IPS-15b (cell line): ENCODE data around the gene TMEM82.

ENCODE experiments used
- H3K27me3 ChIP-seq: one replicate; pipeline ENCODE4 v1.6.1; 2013; ENCODE audit warnings: low read length; ENCODE audit not compliant: control insufficient read depth, insufficient read depth
- H3K36me3 ChIP-seq: one replicate; pipeline ENCODE4 v1.6.1; 2013; ENCODE audit warnings: low read length; ENCODE audit not compliant: control insufficient read depth, insufficient read depth
- H3K4me1 ChIP-seq: one replicate; pipeline ENCODE4 v1.6.1; 2013; ENCODE audit warnings: mild to moderate bottlenecking, low read length; ENCODE audit not compliant: control insufficient read depth, insufficient read depth
- H3K4me3 ChIP-seq: one replicate; pipeline ENCODE4 v1.5.1; 2013; ENCODE audit warnings: low read depth, low read length
- H3K9ac ChIP-seq: one replicate; pipeline ENCODE4 v1.6.1; 2013; ENCODE audit warnings: low read depth, mild to moderate bottlenecking, low read length
- H3K9me3 ChIP-seq: one replicate; pipeline ENCODE4 v1.6.1; 2013; ENCODE audit warnings: mild to moderate bottlenecking, low read length; ENCODE audit not compliant: control insufficient read depth, insufficient read depth

Gene TMEM82

GRCh38 chr1:15786581-15786980 lies 44.3 kb downstream of the TMEM82 start:
- peaks cover 13% of the 10 kb centered on the region for H3K36me3 ChIP-seq
- no peaks in the 10 kb centered on the region for H3K27me3 ChIP-seq
- no peaks in the 10 kb centered on the region for H3K4me1 ChIP-seq
- no peaks in the 10 kb centered on the region for H3K9me3 ChIP-seq
- H3K9ac ChIP-seq = no peak overlapping the region
- no peak overlapping the region for H3K4me3 ChIP-seq

- Histone ChIP-seq H3K9ac (no peak overlapping the region), H3K4me1 (no peaks in the 10 kb centered on the region), H3K4me3 (no peak overlapping the region)
These were observed 46.5 kb downstream of the TMEM82 start for GRCh38 chr1:15788624-15789301.

DNA sequence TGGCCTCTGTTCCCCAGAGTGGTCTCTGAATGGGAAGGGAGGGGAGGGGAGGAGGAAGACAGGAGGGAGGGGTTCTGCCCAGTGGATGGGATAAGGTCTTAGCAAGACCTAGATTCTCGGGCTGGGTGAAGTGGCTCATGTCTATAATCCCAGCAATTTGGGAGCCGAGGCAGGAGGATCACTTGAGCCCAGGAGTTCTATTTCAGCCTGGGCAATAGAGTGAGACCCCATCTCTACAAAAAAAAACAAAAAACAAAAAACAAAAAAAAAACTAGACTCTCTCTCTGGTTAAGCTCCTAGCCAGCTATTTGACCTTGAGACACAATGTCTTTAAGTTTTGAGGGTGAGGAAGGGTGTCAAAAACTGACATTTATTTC lies 53.8 kb downstream of the TMEM82 start:
- no peak overlapping the region for H3K4me3 ChIP-seq
- no peak overlapping the region for H3K9ac ChIP-seq
- no peaks in the 10 kb centered on the region for H3K27me3 ChIP-seq
- no peaks in the 10 kb centered on the region for H3K36me3 ChIP-seq
- H3K9me3 ChIP-seq = no peaks in the 10 kb centered on the region
- H3K4me1 ChIP-seq = no peaks in the 10 kb centered on the region

More at GRCh38 chr1:15788624-15789301, 46.5 kb downstream of the TMEM82 start:
- Histone ChIP-seq H3K36me3 (peaks cover 9% of the 10 kb centered on the region), H3K27me3 (no peaks in the 10 kb centered on the region), H3K9me3 (no peaks in the 10 kb centered on the region)
